Loucy (cell line): ENCODE measurements around the gene PDIA2.

Experiments
- H2AFZ ChIP-seq: fragments of 200-600 bp; sonication (generic); 2 replicates; pipeline ENCODE4 v1.6.0; 2016; ENCODE audit warnings: antibody characterized with exemption, mild to moderate bottlenecking, low read length, moderate library complexity
- H3F3A ChIP-seq: fragments of 200-600 bp; 2 replicates; pipeline ENCODE4 v1.6.0; 2016; ENCODE audit warnings: antibody characterized with exemption, low read depth, mild to moderate bottlenecking
- H3K27me3 ChIP-seq: fragments of 200-600 bp; sonication (generic); 2 replicates; pipeline ENCODE4 v1.6.1; 2014; ENCODE audit warnings: low read length, mild to moderate bottlenecking; ENCODE audit not compliant: insufficient read depth, poor library complexity, severe bottlenecking
- H3K36me3 ChIP-seq: fragments of 200-600 bp; sonication (generic); 2 replicates; pipeline ENCODE4 v1.6.1; 2016; ENCODE audit warnings: low read length; ENCODE audit not compliant: insufficient read depth
- H3K4me1 ChIP-seq: fragments of 200-600 bp; sonication (generic); 2 replicates; pipeline ENCODE4 v1.5.1; 2014; ENCODE audit warnings: low read length, mild to moderate bottlenecking; ENCODE audit not compliant: insufficient read depth, poor library complexity, severe bottlenecking
- H3K4me2 ChIP-seq: fragments of 200-600 bp; sonication (generic); 2 replicates; pipeline ENCODE4 v1.6.0; 2014; ENCODE audit warnings: antibody characterized with exemption, low read length, low read depth, mild to moderate bottlenecking; ENCODE audit not compliant: poor library complexity, severe bottlenecking
- H3K4me3 ChIP-seq: fragments of 200-600 bp; sonication (generic); 2 replicates; pipeline ENCODE4 v1.5.1; 2014; ENCODE audit warnings: low read length, mild to moderate bottlenecking, mixed read lengths; ENCODE audit not compliant: poor library complexity, severe bottlenecking
- H3K79me2 ChIP-seq: fragments of 200-600 bp; sonication (generic); 2 replicates; pipeline ENCODE4 v1.6.1; 2014; ENCODE audit warnings: low read length; ENCODE audit not compliant: insufficient read depth
- H3K9ac ChIP-seq: fragments of 200-600 bp; sonication (generic); 2 replicates; pipeline ENCODE4 v1.6.0; 2014; ENCODE audit warnings: mild to moderate bottlenecking, low read depth, low read length, moderate library complexity; ENCODE audit not compliant: poor library complexity, severe bottlenecking
- H3K9me2 ChIP-seq: fragments of 200-600 bp; sonication (generic); replicated peaks from 2 replicates; pipeline ENCODE4 v1.6.1; 2016; ENCODE audit warnings: low read depth, low read length, mixed read lengths
- H3K9me3 ChIP-seq: fragments of 200-600 bp; sonication (generic); 2 replicates; pipeline ENCODE4 v1.6.1; 2014; ENCODE audit warnings: mild to moderate bottlenecking, antibody characterized with exemption, low read length, low read depth; ENCODE audit not compliant: insufficient read depth
- H4K20me1 ChIP-seq: fragments of 200-600 bp; sonication (generic); 2 replicates; pipeline ENCODE4 v1.6.0; 2014; ENCODE audit warnings: antibody characterized with exemption, low read length, mild to moderate bottlenecking; ENCODE audit not compliant: insufficient read depth, poor library complexity, severe bottlenecking
- EZH2phosphoT487 ChIP-seq: fragments of 200-600 bp; IDR thresholded peaks from 2 replicates; pipeline ENCODE4 v1.6.1; 2018; ENCODE audit warnings: antibody characterized with exemption, mild to moderate bottlenecking, moderate library complexity, borderline replicate concordance
- TF ChIP-seq, protein P1 (sequence below): fragments of 200-600 bp; sonication (generic); conservative IDR thresholded peaks from 2 replicates; pipeline ENCODE4 v1.5.1; 2014; ENCODE audit warnings: mild to moderate bottlenecking, antibody characterized with exemption, low read length

PDIA2 gene, protein sequence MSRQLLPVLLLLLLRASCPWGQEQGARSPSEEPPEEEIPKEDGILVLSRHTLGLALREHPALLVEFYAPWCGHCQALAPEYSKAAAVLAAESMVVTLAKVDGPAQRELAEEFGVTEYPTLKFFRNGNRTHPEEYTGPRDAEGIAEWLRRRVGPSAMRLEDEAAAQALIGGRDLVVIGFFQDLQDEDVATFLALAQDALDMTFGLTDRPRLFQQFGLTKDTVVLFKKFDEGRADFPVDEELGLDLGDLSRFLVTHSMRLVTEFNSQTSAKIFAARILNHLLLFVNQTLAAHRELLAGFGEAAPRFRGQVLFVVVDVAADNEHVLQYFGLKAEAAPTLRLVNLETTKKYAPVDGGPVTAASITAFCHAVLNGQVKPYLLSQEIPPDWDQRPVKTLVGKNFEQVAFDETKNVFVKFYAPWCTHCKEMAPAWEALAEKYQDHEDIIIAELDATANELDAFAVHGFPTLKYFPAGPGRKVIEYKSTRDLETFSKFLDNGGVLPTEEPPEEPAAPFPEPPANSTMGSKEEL

DNA sequence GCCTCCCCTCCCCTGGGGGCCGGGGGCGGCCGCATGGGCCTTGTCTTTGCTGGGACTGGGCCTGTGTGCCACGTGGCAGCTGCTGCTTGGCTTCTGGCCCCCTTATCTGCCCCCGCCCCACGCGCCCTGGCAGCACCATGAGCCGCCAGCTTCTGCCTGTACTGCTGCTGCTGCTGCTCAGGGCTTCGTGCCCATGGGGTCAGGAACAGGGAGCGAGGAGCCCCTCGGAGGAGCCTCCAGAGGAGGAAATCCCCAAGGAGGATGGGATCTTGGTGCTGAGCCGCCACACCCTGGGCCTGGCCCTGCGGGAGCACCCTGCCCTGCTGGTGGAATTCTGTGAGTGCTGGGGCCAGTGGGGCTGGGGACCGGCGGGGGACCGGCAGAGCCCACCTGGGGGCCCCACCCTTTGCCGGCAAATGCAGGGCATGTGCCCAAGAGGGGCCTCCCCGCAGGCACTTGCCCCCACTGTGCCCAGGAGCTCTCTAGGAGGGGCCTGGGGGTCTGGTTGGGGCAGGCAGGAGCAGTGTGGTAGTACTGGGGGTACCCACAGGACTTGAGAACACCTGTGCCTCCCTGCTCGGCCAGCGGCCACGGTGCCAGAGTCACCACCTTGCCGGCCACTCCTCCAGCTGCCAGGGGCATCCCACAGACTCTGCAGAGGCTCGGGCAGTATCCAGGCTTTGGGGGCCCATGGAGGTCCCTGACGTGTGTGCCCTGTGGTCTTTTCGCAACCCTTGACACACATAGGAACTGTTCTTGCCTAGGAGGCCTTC is at the start of gene PDIA2:
Gene PDIA2, plus strand, starts transcription at position 132 of the 773 bp plus-strand sequence. Its CDS starts 6 bp downstream, at position 138.
- TF ChIP-seq EZH2phosphoT487, result no peak
- TF ChIP-seq, protein P1, sequence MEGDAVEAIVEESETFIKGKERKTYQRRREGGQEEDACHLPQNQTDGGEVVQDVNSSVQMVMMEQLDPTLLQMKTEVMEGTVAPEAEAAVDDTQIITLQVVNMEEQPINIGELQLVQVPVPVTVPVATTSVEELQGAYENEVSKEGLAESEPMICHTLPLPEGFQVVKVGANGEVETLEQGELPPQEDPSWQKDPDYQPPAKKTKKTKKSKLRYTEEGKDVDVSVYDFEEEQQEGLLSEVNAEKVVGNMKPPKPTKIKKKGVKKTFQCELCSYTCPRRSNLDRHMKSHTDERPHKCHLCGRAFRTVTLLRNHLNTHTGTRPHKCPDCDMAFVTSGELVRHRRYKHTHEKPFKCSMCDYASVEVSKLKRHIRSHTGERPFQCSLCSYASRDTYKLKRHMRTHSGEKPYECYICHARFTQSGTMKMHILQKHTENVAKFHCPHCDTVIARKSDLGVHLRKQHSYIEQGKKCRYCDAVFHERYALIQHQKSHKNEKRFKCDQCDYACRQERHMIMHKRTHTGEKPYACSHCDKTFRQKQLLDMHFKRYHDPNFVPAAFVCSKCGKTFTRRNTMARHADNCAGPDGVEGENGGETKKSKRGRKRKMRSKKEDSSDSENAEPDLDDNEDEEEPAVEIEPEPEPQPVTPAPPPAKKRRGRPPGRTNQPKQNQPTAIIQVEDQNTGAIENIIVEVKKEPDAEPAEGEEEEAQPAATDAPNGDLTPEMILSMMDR, result no peak
- H3K9me2 ChIP-seq, result no peaks in the 10 kb centered on the region
- no peaks in the 10 kb centered on the region for H3K9me3 ChIP-seq
- H3K9ac ChIP-seq, result no peak within 1 kb of the TSS
- no peaks in the 10 kb centered on the region for H3K27me3 ChIP-seq
- H3K36me3 ChIP-seq, result peaks cover 5% of the 10 kb centered on the region; the same call in 1 of the 2 replicates
- H3K4me3 ChIP-seq, result no peak within 1 kb of the TSS
- H2AFZ ChIP-seq, result no peak within 1 kb of the TSS
- H3F3A ChIP-seq, result no peaks in the 10 kb centered on the region; the same call in 1 of the 2 replicates
- H3K4me2 ChIP-seq, result no peak within 1 kb of the TSS
- no peaks in the 10 kb centered on the region for H4K20me1 ChIP-seq
- peaks cover 8% of the 10 kb centered on the region for H3K4me1 ChIP-seq
- H3K79me2 ChIP-seq, result no peaks in the 10 kb centered on the region

DNA sequence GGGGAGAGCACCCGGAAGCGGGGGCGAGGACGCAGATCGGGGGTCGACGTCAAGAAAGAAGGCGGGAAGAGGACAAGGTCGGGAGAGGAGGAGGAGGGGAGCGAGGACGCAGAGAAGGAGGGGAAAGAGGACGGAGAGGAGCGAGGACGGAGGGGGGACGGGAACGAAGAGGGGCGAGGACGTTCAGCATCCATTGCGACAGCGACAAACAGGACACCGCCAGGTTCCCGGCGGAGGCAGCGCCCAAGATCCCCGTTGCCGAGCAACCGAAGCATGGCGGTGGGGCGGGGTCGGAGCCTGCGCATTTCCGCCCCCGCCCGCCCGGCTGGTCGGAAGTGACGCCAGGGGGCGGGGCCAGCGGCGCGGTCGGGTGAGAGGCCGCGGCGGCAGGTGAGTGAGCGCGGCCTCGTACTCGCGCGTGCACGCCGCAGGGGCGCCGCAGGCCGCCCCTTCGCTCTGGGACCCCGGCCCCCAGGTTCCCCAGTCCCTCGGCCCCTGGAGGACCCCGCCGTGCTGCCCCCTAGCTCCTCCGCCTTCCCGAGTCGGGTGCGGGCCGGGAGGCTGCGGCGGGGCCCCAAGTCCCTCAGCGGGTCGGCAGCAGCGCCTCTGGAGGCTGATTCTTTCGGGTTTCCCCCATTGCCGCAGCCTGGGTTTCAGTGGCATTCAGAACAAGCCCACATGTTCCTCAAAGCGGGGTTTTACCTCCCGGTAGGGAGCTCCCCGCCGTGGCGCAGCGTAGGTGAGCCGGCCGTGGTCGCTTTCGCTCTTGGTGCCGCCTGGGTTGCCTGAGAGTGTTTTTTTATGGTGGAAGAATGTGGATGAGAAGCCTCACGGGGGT is 48.3 kb upstream of the PDIA2 start, which contains the start of gene FAM234A:
Gene FAM234A, plus strand, starts transcription at position 354 of the 838 bp plus-strand sequence. CDS start 19,593 bp downstream, outside the sequence.
- no peaks in the 10 kb centered on the region for H3K9me2 ChIP-seq
- H3K27me3 ChIP-seq, result no peaks in the 10 kb centered on the region
- no peaks in the 10 kb centered on the region for H3K36me3 ChIP-seq
- H3F3A ChIP-seq, result peaks cover 6% of the 10 kb centered on the region; the same call in 1 of the 2 replicates
- H3K4me1 ChIP-seq, result no peaks in the 10 kb centered on the region
- H3K4me3 ChIP-seq, result peak within 1 kb of the TSS; percentile 89
- H3K9ac ChIP-seq, result peak within 1 kb of the TSS; percentile 76
- peaks cover 3% of the 10 kb centered on the region for H4K20me1 ChIP-seq
- no peak for TF ChIP-seq EZH2phosphoT487
- TF ChIP-seq, protein P1, result peak; percentile 43
- peak within 1 kb of the TSS; percentile 89 for H2AFZ ChIP-seq
- H3K79me2 ChIP-seq, result no peaks in the 10 kb centered on the region
- H3K9me3 ChIP-seq, result no peaks in the 10 kb centered on the region
- H3K4me2 ChIP-seq, result peak within 1 kb of the TSS; percentile 88

DNA sequence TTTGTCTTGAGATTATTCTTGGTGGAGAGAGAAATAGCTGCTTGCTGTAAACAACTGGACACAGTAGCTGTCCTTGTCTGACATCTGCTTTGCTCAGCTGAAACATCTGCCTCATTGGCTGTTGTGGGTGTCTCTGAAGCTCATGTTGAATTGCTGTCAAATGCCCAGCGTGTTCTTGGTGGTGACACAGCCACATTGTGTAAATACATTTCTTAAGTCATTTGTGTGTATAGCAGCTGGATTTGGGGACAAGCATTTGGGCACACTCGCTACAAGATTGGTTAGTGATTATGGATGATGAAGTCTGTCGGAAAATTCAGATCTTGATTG is 43.1 kb upstream of the PDIA2 start:
- no peak overlapping the region for H2AFZ ChIP-seq
- no peaks in the 10 kb centered on the region for H3K9me3 ChIP-seq
- H3K79me2 ChIP-seq, result no peaks in the 10 kb centered on the region
- no peaks in the 10 kb centered on the region for H3K36me3 ChIP-seq
- no peak overlapping the region for H3K4me2 ChIP-seq
- peaks cover 3% of the 10 kb centered on the region for H4K20me1 ChIP-seq
- no peak overlapping the region for H3K4me3 ChIP-seq
- peaks cover 6% of the 10 kb centered on the region; the same call in 1 of the 2 replicates for H3F3A ChIP-seq
- peaks cover under 1% of the 10 kb centered on the region for H3K4me1 ChIP-seq
- H3K9me2 ChIP-seq, result no peaks in the 10 kb centered on the region
- H3K9ac ChIP-seq, result no peak overlapping the region
- no peaks in the 10 kb centered on the region for H3K27me3 ChIP-seq
- TF ChIP-seq, protein P1, result no peak
- no peak for TF ChIP-seq EZH2phosphoT487
